ENCODE measurements around the gene AKAP6.

The AKAP6 gene

GRCh38 chr14:32667287-32667686 is 338.2 kb downstream of the AKAP6 start:
- no peaks in the 10 kb centered on the region for H3K36me3 ChIP-seq (ENCODE audit: control insufficient read depth, insufficient read depth, low read length)
- no CpG with 5 or more reads among the region's 2 CpGs for WGBS, 2 experiments (ENCODE audit: insufficient coverage in 2 of 2)
- H3K9me3 ChIP-seq (ENCODE audit: control insufficient read depth, low read length), result peaks cover 2% of the 10 kb centered on the region
- H3K27ac ChIP-seq (ENCODE audit: low read depth, low read length, severe bottlenecking), result no peak overlapping the region
- no peaks in the 10 kb centered on the region for H3K4me1 ChIP-seq (ENCODE audit: control insufficient read depth, insufficient read depth, low read length, poor library complexity, severe bottlenecking)
- H3K4me3 ChIP-seq (ENCODE audit: extremely low read depth, insufficient read depth, low read length, poor library complexity, severe bottlenecking), result no peak overlapping the region

- H3K27ac ChIP-seq (ENCODE audit: low read depth, low read length, severe bottlenecking), result no peak overlapping the region
- H3K9me3 ChIP-seq (ENCODE audit: control insufficient read depth, low read length), result peaks cover 4% of the 10 kb centered on the region
- H3K36me3 ChIP-seq (ENCODE audit: control insufficient read depth, insufficient read depth, low read length), result no peaks in the 10 kb centered on the region
- no peak overlapping the region for H3K4me3 ChIP-seq (ENCODE audit: extremely low read depth, insufficient read depth, low read length, poor library complexity, severe bottlenecking)
- no peaks in the 10 kb centered on the region for H3K4me1 ChIP-seq (ENCODE audit: control insufficient read depth, insufficient read depth, low read length, poor library complexity, severe bottlenecking)
- WGBS, 2 experiments (ENCODE audit: insufficient coverage in 2 of 2), result no CpG with 5 or more reads among the region's 1 CpG
Observed at GRCh38 chr14:32667791-32668190, 338.7 kb downstream of the AKAP6 start.

- Histone ChIP-seq H3K4me1 (ENCODE audit: control insufficient read depth, insufficient read depth, low read length, poor library complexity, severe bottlenecking) (no peaks in the 10 kb centered on the region), H3K27ac (ENCODE audit: low read depth, low read length, severe bottlenecking) (no peak overlapping the region), H3K36me3 (ENCODE audit: control insufficient read depth, insufficient read depth, low read length) (no peaks in the 10 kb centered on the region), H3K9me3 (ENCODE audit: control insufficient read depth, low read length) (peaks cover 4% of the 10 kb centered on the region), H3K4me3 (ENCODE audit: extremely low read depth, insufficient read depth, low read length, poor library complexity, severe bottlenecking) (no peak overlapping the region)
- no CpG with 5 or more reads among the region's 2 CpGs for WGBS, 2 experiments (ENCODE audit: insufficient coverage in 2 of 2)
Observed at GRCh38 chr14:32669391-32669790, 340.3 kb downstream of the AKAP6 start.

DNA sequence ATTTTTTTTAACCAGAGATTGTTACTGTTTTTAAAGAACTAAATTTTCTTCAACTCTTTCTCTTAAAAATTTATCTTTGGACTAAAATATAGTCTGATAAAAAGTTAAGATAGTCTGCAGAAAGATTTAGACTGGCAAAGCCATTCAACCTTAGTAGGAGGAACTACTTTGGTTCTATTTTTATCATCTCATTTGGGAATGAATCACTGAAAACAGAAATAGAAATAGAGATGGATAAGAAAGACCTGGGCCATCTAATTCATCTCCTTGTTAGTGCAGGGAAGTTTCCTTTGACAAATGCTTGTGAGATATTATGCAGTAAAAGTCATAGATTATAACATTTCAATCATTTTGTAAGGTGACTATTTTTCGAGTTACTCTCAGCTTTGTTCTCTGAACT is 346.3 kb downstream of the AKAP6 start:
- Histone ChIP-seq H3K9me3 (ENCODE audit: control insufficient read depth, low read length) (peaks cover 4% of the 10 kb centered on the region), H3K4me1 (ENCODE audit: control insufficient read depth, insufficient read depth, low read length, poor library complexity, severe bottlenecking) (no peaks in the 10 kb centered on the region), H3K36me3 (ENCODE audit: control insufficient read depth, insufficient read depth, low read length) (no peaks in the 10 kb centered on the region), H3K4me3 (ENCODE audit: extremely low read depth, insufficient read depth, low read length, poor library complexity, severe bottlenecking) (no peak overlapping the region), H3K27ac (ENCODE audit: low read depth, low read length, severe bottlenecking) (no peak overlapping the region)
- WGBS, 2 experiments (ENCODE audit: insufficient coverage in 2 of 2), result no CpG with 5 or more reads among the region's 1 CpG

- H3K36me3 ChIP-seq (ENCODE audit: control insufficient read depth, insufficient read depth, low read length), result no peaks in the 10 kb centered on the region
- no peaks in the 10 kb centered on the region for H3K4me1 ChIP-seq (ENCODE audit: control insufficient read depth, insufficient read depth, low read length, poor library complexity, severe bottlenecking)
- no peak overlapping the region for H3K27ac ChIP-seq (ENCODE audit: low read depth, low read length, severe bottlenecking)
- H3K4me3 ChIP-seq (ENCODE audit: extremely low read depth, insufficient read depth, low read length, poor library complexity, severe bottlenecking), result no peak overlapping the region
- WGBS, 2 experiments (ENCODE audit: insufficient coverage in 2 of 2), result 93 to 100% methylated on average over 1 to 3 of the region's 5 CpGs
- peaks cover 2% of the 10 kb centered on the region for H3K9me3 ChIP-seq (ENCODE audit: control insufficient read depth, low read length)
Observed at GRCh38 chr14:32677129-32677780, 348.2 kb downstream of the AKAP6 start.

DNA sequence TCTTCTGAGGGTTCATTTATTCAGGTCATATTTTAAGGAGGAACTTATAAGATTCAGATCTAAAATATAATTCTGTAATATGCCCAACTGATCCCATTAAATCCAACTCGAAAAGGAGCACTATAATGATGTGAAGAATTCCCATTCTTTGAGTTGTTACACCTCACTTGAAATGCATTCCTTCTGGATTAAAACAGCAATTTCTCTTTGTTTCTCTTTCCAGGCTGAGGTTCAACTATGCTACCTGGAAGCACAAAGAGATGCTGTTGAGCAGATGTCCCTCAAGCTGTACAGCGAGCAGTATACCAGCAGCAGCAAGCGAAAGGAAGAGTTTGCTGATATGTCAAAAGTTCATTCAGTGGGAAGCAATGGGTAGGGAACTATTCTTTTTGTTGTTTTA is 349.0 kb downstream of the AKAP6 start:
- Histone ChIP-seq H3K9me3 (ENCODE audit: control insufficient read depth, low read length) (no peaks in the 10 kb centered on the region), H3K4me1 (ENCODE audit: control insufficient read depth, insufficient read depth, low read length, poor library complexity, severe bottlenecking) (no peaks in the 10 kb centered on the region), H3K27ac (ENCODE audit: low read depth, low read length, severe bottlenecking) (no peak overlapping the region), H3K4me3 (ENCODE audit: extremely low read depth, insufficient read depth, low read length, poor library complexity, severe bottlenecking) (no peak overlapping the region), H3K36me3 (ENCODE audit: control insufficient read depth, insufficient read depth, low read length) (no peaks in the 10 kb centered on the region)
- WGBS, 2 experiments (ENCODE audit: insufficient coverage in 2 of 2), result 86 to 100% methylated on average over 1 of the region's 3 CpGs

- WGBS, 2 experiments (ENCODE audit: insufficient coverage in 2 of 2), result 40% methylated on average over 1 of the region's 2 CpGs; no CpG with 5 or more reads in 1 of the 2 experiments
- no peak overlapping the region for H3K27ac ChIP-seq (ENCODE audit: low read depth, low read length, severe bottlenecking)
- no peaks in the 10 kb centered on the region for H3K4me1 ChIP-seq (ENCODE audit: control insufficient read depth, insufficient read depth, low read length, poor library complexity, severe bottlenecking)
- no peak overlapping the region for H3K4me3 ChIP-seq (ENCODE audit: extremely low read depth, insufficient read depth, low read length, poor library complexity, severe bottlenecking)
- H3K9me3 ChIP-seq (ENCODE audit: control insufficient read depth, low read length), result no peaks in the 10 kb centered on the region
- H3K36me3 ChIP-seq (ENCODE audit: control insufficient read depth, insufficient read depth, low read length), result no peaks in the 10 kb centered on the region
Observed at GRCh38 chr14:32679927-32680612, 351.0 kb downstream of the AKAP6 start.

DNA sequence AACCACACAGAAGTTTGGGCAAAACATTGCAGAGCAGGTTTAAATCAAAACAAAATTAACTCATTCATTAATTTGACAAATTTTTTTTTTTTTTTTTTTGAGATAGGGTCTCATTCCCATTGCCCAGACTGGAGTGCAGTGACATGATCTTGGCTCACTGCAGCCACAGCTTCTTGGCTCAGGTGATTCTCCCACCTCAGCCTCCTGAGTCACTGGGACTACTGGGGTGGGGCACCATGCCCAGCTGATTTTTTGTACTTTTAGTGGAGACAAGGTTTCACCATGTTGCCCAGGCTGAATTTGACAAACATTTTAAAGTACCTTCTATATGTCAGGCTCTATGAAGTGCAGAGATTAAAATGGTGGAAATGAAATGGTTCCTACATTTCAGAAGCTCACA is 352.5 kb downstream of the AKAP6 start:
- Histone ChIP-seq H3K36me3 (ENCODE audit: control insufficient read depth, insufficient read depth, low read length) (no peaks in the 10 kb centered on the region), H3K27ac (ENCODE audit: low read depth, low read length, severe bottlenecking) (no peak overlapping the region), H3K4me3 (ENCODE audit: extremely low read depth, insufficient read depth, low read length, poor library complexity, severe bottlenecking) (no peak overlapping the region), H3K9me3 (ENCODE audit: control insufficient read depth, low read length) (no peaks in the 10 kb centered on the region), H3K4me1 (ENCODE audit: control insufficient read depth, insufficient read depth, low read length, poor library complexity, severe bottlenecking) (no peaks in the 10 kb centered on the region)

GRCh38 chr14:32682214-32682613 is 353.1 kb downstream of the AKAP6 start:
- H3K4me3 ChIP-seq (ENCODE audit: extremely low read depth, insufficient read depth, low read length, poor library complexity, severe bottlenecking), result no peak overlapping the region
- H3K36me3 ChIP-seq (ENCODE audit: control insufficient read depth, insufficient read depth, low read length), result no peaks in the 10 kb centered on the region
- H3K9me3 ChIP-seq (ENCODE audit: control insufficient read depth, low read length), result no peaks in the 10 kb centered on the region
- H3K4me1 ChIP-seq (ENCODE audit: control insufficient read depth, insufficient read depth, low read length, poor library complexity, severe bottlenecking), result no peaks in the 10 kb centered on the region
- H3K27ac ChIP-seq (ENCODE audit: low read depth, low read length, severe bottlenecking), result no peak overlapping the region
- WGBS, 2 experiments (ENCODE audit: insufficient coverage in 2 of 2), result 65 to 96% methylated on average over 2 to 3 of the region's 3 CpGs

GRCh38 chr14:32683679-32684078 is 354.6 kb downstream of the AKAP6 start:
- Histone ChIP-seq H3K36me3 (ENCODE audit: control insufficient read depth, insufficient read depth, low read length) (no peaks in the 10 kb centered on the region), H3K4me3 (ENCODE audit: extremely low read depth, insufficient read depth, low read length, poor library complexity, severe bottlenecking) (no peak overlapping the region), H3K27ac (ENCODE audit: low read depth, low read length, severe bottlenecking) (no peak overlapping the region), H3K9me3 (ENCODE audit: control insufficient read depth, low read length) (no peaks in the 10 kb centered on the region), H3K4me1 (ENCODE audit: control insufficient read depth, insufficient read depth, low read length, poor library complexity, severe bottlenecking) (no peaks in the 10 kb centered on the region)
- WGBS, 2 experiments (ENCODE audit: insufficient coverage in 2 of 2), result 67 to 100% methylated on average over 1 of the region's 1 CpG

- Histone ChIP-seq H3K27ac (ENCODE audit: low read depth, low read length, severe bottlenecking) (no peak overlapping the region), H3K4me1 (ENCODE audit: control insufficient read depth, insufficient read depth, low read length, poor library complexity, severe bottlenecking) (no peaks in the 10 kb centered on the region)
- 63 to 78% methylated on average over 1 to 2 of the region's 2 CpGs for WGBS, 2 experiments (ENCODE audit: insufficient coverage in 2 of 2)
Observed at GRCh38 chr14:32688941-32689340, 359.8 kb downstream of the AKAP6 start.

More at GRCh38 chr14:32688941-32689340, 359.8 kb downstream of the AKAP6 start:
- Histone ChIP-seq H3K36me3 (ENCODE audit: control insufficient read depth, insufficient read depth, low read length) (no peaks in the 10 kb centered on the region), H3K9me3 (ENCODE audit: control insufficient read depth, low read length) (no peaks in the 10 kb centered on the region), H3K4me3 (ENCODE audit: extremely low read depth, insufficient read depth, low read length, poor library complexity, severe bottlenecking) (no peak overlapping the region)

Measured in mesodermal cell (in vitro differentiated cells).